ENCODE measurements around the gene BRINP1.

Gene BRINP1, protein sequence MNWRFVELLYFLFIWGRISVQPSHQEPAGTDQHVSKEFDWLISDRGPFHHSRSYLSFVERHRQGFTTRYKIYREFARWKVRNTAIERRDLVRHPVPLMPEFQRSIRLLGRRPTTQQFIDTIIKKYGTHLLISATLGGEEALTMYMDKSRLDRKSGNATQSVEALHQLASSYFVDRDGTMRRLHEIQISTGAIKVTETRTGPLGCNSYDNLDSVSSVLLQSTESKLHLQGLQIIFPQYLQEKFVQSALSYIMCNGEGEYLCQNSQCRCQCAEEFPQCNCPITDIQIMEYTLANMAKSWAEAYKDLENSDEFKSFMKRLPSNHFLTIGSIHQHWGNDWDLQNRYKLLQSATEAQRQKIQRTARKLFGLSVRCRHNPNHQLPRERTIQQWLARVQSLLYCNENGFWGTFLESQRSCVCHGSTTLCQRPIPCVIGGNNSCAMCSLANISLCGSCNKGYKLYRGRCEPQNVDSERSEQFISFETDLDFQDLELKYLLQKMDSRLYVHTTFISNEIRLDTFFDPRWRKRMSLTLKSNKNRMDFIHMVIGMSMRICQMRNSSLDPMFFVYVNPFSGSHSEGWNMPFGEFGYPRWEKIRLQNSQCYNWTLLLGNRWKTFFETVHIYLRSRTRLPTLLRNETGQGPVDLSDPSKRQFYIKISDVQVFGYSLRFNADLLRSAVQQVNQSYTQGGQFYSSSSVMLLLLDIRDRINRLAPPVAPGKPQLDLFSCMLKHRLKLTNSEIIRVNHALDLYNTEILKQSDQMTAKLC

DNA sequence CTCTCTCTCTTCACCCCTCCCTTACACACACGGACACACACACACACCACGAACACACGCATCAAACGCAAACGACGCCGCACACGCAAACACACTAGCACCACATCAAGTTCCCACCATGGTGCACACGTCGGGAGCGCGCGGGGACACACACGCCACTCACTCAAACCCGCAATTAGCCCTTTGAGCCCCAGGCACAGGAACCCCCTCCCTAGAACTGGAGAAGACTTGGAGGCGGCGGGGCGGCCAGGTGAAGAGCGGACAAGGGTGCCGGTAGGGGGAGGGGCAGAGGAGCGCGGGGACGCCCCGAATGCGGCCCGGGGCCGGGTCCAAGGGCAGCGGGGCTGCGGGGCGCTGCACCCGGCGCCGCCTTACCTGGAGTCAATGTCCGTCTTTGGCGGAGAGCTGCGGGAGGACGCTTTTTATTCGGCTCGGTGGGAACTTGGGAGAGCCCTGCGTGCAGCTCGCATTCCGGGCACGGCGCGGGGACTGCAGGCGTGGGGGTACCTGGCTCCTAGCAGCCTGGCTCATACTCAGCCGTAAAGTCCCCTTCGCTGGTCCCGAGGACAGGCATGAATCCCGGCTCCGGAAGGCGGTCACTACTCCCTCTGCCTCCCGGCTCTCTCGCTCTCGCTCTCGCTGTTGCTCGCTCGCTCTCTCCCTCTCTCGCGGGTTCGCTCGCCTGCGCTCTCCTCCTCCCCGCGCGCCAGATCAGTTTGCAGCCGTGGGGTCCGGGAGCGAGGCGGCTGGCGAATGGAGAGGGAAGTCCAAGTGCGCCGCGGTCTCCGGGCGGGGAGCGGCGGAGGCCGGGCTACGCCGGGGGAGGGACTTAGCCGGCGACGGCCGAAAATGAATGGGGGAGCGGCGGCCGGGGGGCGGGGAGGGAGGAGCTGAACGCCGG lies at the start of gene BRINP1:
Gene BRINP1 (minus strand): TSS at position 755 of the 901 bp plus-strand sequence. CDS start 56,080 bp downstream, outside the sequence.
- peak; percentile 87 for DNase-seq

DNA sequence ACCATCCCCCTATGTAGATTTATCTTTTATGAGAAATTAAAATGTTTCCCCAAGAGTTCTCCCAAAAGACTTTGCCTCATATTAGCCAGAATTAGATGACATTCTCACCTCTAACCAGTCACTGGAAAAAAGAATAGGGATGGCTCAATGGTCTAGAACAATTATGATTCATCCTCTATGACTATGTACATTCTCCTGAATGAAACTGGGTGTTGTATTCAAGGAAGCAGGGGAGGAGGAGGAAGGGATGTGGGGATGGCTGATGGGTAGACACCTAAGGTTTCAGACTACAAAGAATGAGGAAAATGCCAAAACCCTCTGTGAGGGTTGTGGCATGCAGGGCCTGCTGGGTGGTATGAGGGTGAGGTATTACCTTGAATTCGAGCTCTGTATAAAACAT lies 49.5 kb upstream of the BRINP1 start:
- DNase-seq = no peak

DNA sequence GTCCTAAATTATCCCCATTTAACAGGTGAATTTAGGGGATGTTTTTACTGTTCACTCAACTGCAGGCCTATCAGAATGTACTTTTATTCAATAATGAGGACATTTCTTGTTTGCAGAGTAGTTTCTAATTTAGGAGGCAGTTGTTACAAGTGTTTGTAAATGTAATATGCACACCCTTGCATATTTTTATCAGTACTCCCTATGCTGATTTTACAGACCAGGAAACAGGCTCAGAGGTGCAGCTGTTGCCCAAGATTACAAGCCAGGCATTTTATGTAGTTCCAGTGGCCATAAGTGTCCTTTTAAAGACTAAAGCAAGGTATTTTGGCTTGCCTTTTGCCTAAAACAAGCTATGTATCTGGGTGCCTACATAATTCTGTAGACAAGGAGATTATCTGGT lies 47.6 kb upstream of the BRINP1 start:
- DNase-seq = no peak

DNA sequence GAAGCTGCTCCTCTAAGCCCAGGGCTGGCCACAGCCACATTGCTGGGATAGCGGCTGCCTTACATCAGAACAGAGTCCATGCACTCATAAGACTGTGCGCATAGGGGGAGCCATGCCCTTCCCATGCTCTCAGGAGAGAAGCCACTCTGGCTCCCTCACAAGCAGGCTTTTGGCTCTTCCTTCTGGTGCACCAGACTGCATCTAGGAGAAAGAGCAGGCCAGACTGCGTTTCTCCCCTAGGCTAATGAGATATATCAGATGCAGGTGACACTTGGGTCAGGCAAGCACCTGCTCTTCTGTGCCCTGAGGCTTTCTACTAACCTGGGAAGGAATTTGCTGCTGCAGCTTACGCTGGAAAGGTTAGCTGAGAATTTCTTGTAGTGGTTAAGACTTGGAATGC lies 43.2 kb upstream of the BRINP1 start:
- peak; percentile 26 for DNase-seq

DNA sequence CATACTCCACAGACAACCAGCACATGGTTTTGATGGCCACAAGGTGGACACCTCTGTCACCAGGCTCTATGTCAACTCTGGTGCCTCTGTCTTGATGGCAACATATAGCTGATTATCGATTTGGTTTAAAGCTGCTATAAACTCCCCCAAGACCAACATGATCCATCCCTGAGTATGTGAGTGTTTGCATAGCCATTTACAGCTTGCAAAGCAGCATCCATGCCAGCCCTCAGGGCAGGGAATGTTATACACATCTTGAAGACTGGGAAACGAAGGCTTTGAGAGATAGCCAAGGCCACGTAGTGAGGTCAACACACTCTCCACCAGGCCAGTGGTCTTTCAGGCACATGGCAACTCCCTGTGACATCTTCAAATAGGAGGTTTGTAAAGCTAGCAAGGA lies 40.3 kb upstream of the BRINP1 start:
- no peak for DNase-seq

DNA sequence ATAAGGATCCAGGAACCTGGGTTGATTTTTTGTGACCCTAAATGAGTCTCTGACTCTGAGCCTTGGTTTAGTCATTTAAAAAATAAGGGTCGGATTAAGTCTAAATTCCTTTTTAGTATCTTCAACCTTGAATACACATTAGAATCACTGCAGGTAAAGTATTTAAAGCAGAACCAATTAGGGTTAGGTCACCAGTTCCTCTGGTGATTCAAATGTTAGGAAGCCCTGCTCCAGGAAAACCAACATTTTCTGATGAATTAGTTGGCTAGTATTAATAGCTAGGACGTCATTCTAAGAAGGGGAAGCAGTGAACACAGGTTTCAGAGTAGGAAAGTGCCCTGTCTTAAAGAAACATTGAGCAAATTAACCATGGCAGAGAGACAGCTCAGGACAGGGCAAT lies 31.4 kb upstream of the BRINP1 start:
- no peak for DNase-seq

DNA sequence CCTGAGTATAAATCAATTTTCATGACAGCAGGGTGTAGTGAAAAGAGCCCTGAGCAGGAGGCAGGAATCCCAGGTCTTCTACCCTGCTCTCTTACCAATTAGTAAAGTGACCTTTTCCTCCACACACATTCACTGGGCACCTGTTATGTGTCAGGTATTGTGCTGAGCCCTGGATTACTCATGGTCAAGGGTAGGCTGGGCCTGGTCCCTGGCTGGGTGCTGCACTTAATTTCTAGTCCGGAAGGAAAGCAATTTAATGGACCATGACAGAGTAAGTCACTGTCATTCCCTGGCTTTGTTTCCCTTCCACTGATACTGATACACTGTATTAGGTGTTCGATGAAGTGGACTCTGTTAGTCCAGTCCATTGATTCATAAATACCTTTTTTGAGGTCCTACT lies 29.1 kb upstream of the BRINP1 start:
- no peak for DNase-seq

DNA sequence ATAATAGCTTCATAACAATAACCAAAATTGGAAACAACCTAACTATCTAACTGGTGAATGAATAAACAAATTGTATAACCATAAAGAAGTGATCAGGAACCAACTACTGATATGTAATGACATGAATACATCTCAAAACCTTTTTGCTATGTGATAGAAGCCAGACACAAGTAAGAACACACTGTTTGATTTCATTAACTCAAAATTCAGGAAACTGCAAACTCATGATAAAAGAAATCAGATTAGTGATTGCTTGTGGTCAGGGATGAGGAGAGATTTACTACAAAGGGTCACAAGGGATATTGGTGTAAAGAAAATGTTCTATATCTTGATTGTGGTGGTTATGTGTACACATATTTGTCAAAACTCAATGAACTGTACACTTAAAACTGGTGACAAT lies 22.6 kb upstream of the BRINP1 start:
- DNase-seq = no peak

DNA sequence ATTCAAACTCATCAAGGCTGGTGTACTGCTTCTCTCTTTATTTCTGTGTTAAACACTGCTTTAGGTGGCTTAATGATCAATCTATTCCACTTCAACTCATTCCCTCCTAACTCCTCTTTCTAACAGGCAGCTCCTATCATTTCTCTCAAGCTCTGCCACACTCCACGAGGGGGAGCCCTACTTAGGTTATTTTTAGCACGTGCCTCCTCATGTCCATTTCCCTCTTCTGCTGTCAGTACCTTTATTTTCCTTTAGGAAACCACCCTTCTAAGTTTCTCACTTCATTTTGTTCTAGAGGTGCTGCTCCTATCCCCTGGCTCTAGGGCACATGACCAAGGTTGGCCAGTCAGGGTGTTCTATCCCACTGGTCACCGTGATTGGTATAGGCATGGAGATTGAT lies 6.7 kb upstream of the BRINP1 start:
- peak; percentile 81 for DNase-seq

DNA sequence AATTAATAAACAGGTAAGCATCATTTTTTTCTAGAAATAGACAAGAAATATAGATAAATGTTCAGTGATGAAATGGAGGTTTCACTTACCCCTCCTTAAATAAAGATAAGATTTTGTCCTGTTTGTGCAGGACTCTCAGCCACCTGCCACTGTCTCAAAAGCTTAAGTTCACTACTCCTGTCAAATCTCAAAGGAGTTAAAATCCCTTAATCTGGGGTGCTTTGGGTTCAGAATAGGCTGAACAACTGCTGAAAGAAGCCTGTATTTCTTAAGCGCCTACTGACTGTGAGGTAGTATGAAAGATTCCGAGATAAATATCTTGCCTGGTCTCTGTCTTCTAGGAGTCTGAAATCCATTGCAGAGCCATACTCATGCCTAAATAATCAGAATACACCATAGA lies 3.7 kb upstream of the BRINP1 start:
- DNase-seq = peak; percentile 86

DNA sequence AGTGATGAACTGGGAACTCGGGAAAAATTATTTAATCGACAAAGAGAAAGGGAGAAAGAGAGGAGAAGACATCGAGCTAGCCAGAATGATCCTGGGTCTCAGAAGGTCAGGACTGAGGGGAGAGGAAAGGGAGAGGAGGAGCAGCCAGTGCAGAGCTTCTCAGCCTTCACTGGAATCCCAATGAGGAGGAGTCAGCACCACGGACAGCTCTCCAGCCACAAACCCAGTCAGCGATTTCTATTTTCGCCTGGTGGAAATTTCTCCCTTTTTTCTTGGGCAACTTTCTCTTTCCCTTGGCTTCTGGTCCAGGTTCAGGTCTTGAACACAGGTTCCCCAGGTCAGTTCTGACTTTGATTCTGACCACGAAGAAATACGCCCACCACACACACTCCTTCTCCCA lies 1.6 kb upstream of the BRINP1 start:
- peak; percentile 31 for DNase-seq

DNA sequence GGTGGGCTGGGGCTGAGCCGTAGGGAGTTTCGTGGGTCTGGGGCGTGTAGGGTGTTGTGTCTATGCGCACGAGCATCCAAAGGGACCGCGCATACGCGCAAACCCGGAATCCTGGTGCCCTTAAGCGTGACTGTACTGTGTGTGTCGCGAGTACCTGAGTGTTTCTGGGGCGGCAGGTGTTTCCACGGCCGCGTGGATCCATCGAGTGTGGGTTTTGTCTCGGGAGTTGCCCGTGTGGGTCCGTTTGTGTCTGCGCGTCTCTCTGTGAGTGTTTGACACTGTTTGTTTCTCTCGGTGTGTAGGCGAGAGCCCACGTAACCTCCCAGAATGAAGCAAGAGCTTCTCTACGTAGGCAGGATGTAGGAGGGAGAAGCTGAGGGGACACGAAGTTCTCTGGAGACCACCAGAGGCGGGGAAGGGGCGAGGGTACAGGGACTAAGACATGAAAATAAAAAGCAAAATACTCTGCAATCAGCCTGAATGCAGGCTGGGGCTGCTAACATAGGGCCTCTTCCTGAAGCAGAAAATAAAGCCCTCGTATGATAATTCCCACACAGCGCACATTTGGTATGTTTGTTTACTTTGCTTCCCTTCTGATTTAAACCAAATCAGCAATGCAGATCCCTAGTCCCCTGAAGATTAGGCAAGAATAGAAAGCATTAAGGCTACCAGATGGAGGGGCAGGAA lies 588 bp upstream of the BRINP1 start:
- DNase-seq = peak; percentile 55

DNA sequence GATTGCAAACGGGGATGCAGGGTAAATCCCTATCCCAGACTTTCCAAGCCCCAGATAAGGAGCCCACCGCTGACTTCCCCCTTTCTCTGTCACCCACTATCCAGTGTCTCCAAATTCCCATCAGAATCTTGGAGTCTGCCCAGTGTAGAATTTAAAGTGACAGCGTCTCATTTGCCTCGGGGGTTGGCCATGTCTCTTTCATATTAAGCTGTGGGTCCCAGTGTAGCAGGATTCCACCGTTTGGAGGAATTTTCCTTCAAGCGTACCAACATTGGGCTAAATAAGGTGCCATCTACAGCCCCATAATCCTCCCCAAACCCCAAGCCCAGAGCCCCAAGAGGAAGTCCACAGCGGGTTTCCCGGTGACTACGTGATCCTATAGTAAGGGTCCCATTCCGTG lies 1.1 kb downstream of the BRINP1 start:
- no peak for DNase-seq

DNA sequence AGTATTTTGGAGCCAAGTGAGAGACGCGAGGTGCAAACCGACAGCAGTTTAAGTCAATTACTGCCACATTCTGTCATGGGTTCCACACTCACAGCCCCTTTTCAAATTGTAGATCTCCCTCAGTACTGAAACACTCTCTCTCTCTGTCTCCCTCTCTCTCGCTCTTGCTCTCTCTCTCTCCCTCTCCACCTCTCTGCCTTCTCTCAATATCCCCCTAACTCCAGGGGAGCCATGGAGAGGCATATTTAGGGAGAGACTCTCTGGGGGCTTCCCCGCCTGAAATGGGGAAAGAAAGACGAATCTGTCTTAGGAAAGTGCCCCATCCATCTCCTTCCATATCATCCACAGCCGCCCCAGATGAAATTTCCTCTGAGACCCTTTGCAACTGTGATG lies 1.6 kb downstream of the BRINP1 start:
- DNase-seq = no peak

DNA sequence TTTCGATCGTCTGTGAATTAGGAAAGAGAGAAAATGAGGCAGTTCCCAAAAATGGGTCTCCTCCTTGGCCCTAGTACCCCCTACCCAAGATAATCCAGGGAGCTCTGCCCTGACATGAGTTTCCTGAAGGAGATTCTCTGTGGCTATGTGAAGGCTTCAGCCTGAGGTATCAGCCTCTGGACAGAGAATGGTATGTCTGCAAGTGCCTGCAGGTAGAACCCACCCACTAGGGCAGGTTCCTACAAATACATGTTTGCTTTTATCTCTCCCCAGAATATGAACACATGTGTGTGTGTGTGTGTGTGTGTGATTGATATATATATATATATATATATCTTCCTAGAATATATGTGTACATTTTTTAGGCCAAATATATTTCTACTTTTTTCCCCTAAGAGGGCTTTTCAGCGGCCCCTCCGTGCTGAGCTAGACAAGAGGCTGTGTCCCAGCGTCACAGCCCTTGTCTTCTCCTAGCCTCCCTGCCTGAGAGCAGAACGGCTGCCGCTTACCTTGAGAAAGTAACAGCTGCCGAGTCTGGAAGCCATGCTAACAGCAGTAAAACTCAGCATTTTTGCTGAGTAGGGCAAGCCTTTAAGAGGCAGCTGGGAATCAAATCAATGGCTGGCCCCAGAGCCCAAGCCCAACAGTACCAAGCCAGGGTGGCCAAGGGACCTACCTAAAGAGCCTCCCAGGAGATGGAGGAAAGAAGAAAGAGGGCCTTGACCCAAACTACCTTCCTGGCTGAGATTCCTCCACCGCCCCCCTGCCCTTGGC lies 2.1 kb downstream of the BRINP1 start:
- peak; percentile 45 for DNase-seq

DNA sequence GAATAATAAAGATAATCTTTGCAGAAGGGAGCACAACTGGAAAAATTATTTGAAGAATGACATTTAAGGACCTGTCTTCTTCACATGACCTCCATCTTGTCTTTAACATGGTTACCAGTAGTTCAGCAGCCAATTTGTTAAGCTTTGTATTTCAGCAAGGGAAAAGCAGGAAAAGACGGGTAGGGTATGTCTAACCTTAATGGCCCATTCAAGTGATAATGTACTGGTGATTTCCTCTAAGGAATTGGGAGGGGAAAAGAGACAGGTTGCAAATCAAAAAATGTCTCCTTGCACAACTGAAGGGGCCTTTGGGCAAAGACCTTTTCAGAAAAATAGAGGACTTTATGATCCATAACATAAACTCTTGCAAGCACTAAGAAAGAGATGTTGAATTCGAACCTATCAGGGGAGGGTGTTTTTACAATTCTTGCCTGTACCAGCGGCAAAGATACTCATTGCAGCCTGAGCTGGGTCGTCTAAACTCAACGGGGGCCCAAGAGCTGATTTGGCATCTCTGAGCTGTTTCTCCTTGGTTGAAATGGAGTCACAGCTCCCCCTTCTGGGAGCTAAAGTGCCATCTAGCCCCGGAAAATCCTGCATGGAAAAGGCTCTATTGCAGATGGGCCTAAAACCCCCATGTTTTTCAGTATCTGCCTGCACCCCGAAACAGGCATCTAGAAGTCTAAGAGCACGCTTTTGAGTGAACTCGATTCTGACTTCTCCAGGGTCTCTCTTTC lies 3.8 kb downstream of the BRINP1 start:
- peak; percentile 80 for DNase-seq

DNA sequence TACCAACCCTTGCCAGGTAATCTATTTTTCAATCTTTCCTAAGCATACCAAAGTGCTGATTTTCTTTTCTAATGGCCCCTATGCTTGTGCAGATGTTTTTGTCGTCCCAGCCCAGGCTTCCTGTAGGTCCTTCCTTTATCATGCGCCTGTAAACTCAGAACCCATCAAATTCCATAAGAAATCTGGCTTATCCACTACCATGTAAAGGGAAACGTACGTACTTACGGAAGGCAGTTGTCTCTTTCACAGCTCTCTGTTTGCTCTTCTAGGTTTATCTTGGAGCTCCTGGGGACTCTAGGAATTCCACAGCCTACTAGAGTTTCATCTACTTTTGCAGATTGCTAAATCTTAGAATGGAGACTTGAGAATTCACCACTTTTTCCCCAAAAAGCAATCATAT lies 9.0 kb downstream of the BRINP1 start:
- no peak for DNase-seq

DNA sequence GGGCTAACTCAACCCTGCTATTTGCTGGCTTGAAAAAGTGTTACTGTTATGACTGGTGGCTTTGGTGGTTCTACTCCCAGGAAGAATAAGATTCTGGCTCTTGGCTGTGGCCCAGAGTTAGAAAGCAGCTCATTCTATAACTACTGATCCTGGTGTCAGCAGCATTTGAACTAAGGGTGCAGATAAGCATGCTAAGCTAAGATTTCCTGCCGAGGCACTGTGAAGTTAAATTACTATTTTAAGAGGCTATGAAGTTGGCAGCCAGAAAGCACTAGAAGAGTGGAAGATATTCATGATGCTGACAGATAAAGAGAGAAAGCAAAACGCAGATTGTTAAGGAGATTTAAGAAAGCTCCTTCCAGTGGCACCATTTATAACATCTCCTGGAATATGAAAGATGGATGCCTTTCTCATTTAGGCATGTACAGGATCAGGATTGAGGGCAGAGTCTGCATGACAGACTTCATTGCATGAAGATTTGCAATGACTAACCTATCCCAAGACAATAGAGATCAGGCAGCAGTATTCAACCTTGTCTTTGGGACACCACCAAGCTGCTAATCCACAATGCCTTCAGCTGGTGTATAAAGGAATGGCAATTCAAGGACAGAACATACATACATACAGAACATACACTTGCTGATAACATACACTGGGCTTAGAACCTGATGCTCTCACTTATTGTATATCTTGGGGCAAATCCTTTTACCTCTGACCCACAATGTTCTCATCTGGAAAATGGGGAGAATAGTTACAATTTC lies 11.7 kb downstream of the BRINP1 start:
- no peak for DNase-seq

DNA sequence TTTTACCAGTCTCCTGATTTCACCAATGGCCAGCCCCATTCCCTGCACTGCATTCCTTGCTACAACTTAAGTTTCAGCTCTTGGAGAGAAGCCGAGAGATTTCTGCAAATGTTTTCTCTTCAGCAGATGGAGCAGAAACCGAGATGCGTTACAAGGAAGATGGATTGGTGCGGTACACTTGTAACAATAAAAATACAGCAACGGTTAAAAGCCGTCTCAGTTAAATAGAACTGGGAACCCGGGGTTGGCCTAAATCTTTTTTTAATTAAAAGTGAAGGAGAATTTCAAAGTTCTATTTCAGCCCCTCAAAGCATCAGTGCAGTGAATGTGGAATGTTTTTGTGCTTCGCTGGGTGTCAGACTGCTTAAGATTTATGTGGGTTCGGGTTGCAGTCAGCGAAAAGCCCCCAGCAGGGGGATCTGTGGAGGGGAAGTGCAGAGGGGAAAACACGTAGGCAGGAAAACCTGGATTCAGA lies 19.8 kb downstream of the BRINP1 start:
- DNase-seq = peak; percentile 26

Data from NCI-H82 (cell line).